ENCODE measurements around the gene SORBS1.
"Not testable (repeated sequence)": the region's sequence is repeated elsewhere in the genome, so short reads cannot be mapped to it uniquely, and the experiment has no call there.

- not testable (repeated sequence) for TF ChIP-seq CTCF, POLR2A (IDR thresholded peaks at IDR 0.05)
Observed at GRCh38 chr10:95467642-95468041, 93.5 kb downstream of the SORBS1 start.
